GM12865 (cell line): ENCODE measurements around the gene CCZ1B.
"Not testable (repeated sequence)": the region's sequence is repeated elsewhere in the genome, so short reads cannot be mapped to it uniquely, and the experiment has no call there.

ENCODE experiments used
- DNase-seq: peaks from one replicate; pipeline ENCODE4 v3.0.0; 2010; ENCODE audit warnings: low read depth
- H3K4me3 ChIP-seq: 2 replicates; pipeline ENCODE4 v1.5.1; 2011; ENCODE audit warnings: mild to moderate bottlenecking, low read depth, low read length, control low read depth
- CTCF ChIP-seq: IDR thresholded peaks from 2 replicates; pipeline ENCODE4 v1.5.1; 2011; ENCODE audit warnings: low read length, control low read depth, low read depth, inconsistent platforms; ENCODE audit not compliant: insufficient read depth; ENCODE audit errors: missing control alignments

Gene CCZ1B

GRCh38 chr7:6826151-6826550 is at the start of gene CCZ1B:
CCZ1B (minus strand) TSS chr7:6826275; CDS start chr7:6826197, 78 bp downstream.
- peak; percentile 32 for TF ChIP-seq CTCF
- H3K4me3 ChIP-seq: peak within 1 kb of the TSS; percentile 47
- peak; percentile 88 for DNase-seq

GRCh38 chr7:6875022-6875421 is 48.9 kb upstream of the CCZ1B start:
- not testable (repeated sequence) for DNase-seq

GRCh38 chr7:6872246-6872945 is 46.3 kb upstream of the CCZ1B start:
- DNase-seq, H3K4me3 ChIP-seq: not testable (repeated sequence)

More at GRCh38 chr7:6875022-6875421, 48.9 kb upstream of the CCZ1B start:
- H3K4me3 ChIP-seq: not testable (repeated sequence)

- H3K4me3 ChIP-seq: not testable (repeated sequence)
- DNase-seq: peak; percentile 17
Observed at GRCh38 chr7:6871421-6872144, 45.5 kb upstream of the CCZ1B start.

GRCh38 chr7:6864751-6865150 is 38.7 kb upstream of the CCZ1B start:
- not testable (repeated sequence) for H3K4me3 ChIP-seq, DNase-seq

GRCh38 chr7:6864188-6864587 is 38.1 kb upstream of the CCZ1B start:
- DNase-seq: not testable (repeated sequence)

GRCh38 chr7:6862876-6863275 is 36.8 kb upstream of the CCZ1B start:
- not testable (repeated sequence) for H3K4me3 ChIP-seq, DNase-seq

More at GRCh38 chr7:6864188-6864587, 38.1 kb upstream of the CCZ1B start:
- H3K4me3 ChIP-seq: not testable (repeated sequence)

GRCh38 chr7:6857721-6858314 is 31.7 kb upstream of the CCZ1B start:
- peak; percentile 66 for DNase-seq
- peak; percentile 68 for TF ChIP-seq CTCF
- not testable (repeated sequence) for H3K4me3 ChIP-seq

GRCh38 chr7:6855563-6856131 is 29.6 kb upstream of the CCZ1B start:
- not testable (repeated sequence) for DNase-seq, H3K4me3 ChIP-seq

- DNase-seq, H3K4me3 ChIP-seq: not testable (repeated sequence)
Observed at GRCh38 chr7:6854747-6855562, 28.9 kb upstream of the CCZ1B start.

GRCh38 chr7:6853681-6854080 is 27.6 kb upstream of the CCZ1B start:
- H3K4me3 ChIP-seq, DNase-seq: not testable (repeated sequence)

GRCh38 chr7:6849127-6849526 is 23.1 kb upstream of the CCZ1B start:
- not testable (repeated sequence) for H3K4me3 ChIP-seq, DNase-seq

GRCh38 chr7:6847751-6848150 is 21.7 kb upstream of the CCZ1B start:
- H3K4me3 ChIP-seq, DNase-seq: not testable (repeated sequence)

- DNase-seq, H3K4me3 ChIP-seq: not testable (repeated sequence)
Observed at GRCh38 chr7:6845971-6846449, 19.9 kb upstream of the CCZ1B start.

GRCh38 chr7:6843654-6844053 is 17.6 kb upstream of the CCZ1B start:
- not testable (repeated sequence) for H3K4me3 ChIP-seq, DNase-seq

GRCh38 chr7:6843092-6843491 is 17.0 kb upstream of the CCZ1B start:
- H3K4me3 ChIP-seq, DNase-seq: not testable (repeated sequence)
